ENCODE measurements around the gene VTN.
"Not testable (repeated sequence)": the region's sequence is repeated elsewhere in the genome, so short reads cannot be mapped to it uniquely, and the experiment has no call there.

VTN gene

DNA sequence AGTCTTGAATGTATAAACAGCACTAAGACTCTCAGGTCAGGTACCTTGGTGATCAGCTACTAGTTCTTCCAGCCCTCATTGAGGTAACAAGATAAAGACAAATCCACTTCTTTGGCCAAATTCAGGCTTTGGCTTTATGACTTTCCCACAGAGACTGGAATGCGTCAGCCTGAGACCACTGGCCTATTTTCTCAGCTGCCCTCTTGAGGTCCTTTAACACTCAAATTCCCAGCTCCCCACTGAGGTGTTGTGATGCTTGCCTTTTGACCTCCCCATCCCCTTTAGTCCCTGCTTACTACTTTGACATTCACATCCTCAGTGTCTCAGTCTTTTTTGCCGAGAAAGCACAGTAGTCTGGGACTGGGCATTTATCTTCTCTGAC lies 23.9 kb downstream of the VTN start:
- Histone ChIP-seq H3K4me2 (no peak overlapping the region), H4K20me1 (peaks cover 0 to 72% (median 37%) of the 10 kb centered on the region in 11 experiments; a peak in 12 of 22 replicates), H3K4me1 (peaks cover 0 to 11% (median 0%) of the 10 kb centered on the region in 10 experiments; a peak in 2 of 20 replicates), H3K27ac (no peak overlapping the region), H3K36me3 (peaks cover 97 to 100% (median 98%) of the 10 kb centered on the region in 11 experiments), H3K9me3 (replicated peaks in 1 of 11) (no peaks in the 10 kb centered on the region), H3K4me3 (no peak overlapping the region), H3K27me3 (no peaks in the 10 kb centered on the region), H3K9ac (no peak overlapping the region)
- no peak for TF ChIP-seq Cebpa-rat (IDR thresholded peaks at IDR 0.05)

DNA sequence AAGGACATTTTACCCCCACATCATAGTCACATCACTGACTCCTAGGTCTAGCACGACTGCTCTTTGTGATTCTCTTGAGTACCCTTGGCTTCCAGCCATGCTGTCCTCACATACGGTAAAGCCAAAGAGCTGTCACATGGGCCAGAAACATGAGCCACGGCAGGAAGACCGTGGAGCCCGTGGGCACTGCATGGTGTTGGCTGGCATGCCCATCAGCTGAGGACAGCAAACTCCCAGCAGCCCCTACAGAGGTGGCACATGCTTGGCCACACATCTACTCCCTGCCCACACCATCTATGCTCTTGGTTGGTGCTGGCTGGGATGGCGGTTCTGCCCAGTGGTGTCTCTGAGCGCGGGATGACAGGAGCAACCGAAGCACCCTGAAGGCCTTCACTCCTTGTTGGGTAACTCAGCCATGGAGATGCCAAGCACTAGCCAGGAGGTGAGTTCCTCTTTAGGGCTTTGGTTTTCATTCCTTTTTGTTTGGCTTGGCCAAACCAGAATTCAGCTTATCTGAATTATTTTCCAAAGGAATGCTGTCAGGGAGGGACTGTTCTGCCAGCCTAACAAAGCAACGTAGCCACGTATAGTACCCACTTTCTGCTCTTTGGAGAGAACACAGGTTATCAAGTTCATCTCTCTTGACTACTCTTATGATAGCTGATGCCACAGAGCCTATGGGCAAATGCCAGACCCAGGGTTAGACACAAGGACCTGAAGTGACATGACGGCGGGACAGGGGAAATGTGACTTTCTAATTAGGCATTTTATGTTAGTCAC lies 24.5 kb downstream of the VTN start:
- Histone ChIP-seq H3K9me3 (replicated peaks in 1 of 11) (no peaks in the 10 kb centered on the region), H4K20me1 (peaks cover 0 to 71% (median 37%) of the 10 kb centered on the region in 11 experiments; a peak in 12 of 22 replicates), H3K4me2 (no peak overlapping the region), H3K4me1 (peaks cover 0 to 11% (median 0%) of the 10 kb centered on the region in 10 experiments; a peak in 2 of 20 replicates), H3K27ac (no peak overlapping the region), H3K9ac (no peak overlapping the region), H3K4me3 (no peak overlapping the region), H3K27me3 (no peaks in the 10 kb centered on the region), H3K36me3 (peaks cover 97 to 100% (median 98%) of the 10 kb centered on the region in 11 experiments)
- no peak for TF ChIP-seq Cebpa-rat (IDR thresholded peaks at IDR 0.05)

DNA sequence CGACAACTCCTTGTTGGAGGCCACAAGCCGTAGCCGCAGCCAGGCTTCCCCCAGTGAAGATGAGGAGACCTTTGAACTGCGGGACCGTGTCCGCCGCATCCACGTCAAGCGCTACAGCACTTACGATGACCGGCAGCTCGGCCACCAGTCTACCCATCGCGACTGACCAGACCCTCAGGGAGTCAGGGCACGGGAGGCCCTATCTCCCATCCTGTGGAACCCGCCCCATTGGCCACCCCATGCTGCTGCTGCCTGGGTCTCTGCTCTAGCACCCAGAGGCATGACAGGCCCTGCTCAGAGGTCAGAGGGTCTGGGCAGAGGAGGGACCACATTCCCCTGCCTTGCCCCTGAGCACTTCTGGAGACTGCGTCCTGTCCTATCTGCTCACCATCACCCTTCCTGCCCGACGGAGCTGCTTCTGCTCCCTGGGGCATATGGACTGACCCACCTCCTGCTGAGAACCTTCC lies 25.6 kb downstream of the VTN start:
- TF ChIP-seq Cebpa-rat (IDR thresholded peaks at IDR 0.05) = no peak
- H3K9ac ChIP-seq = no peak overlapping the region
- H3K27me3 ChIP-seq = no peaks in the 10 kb centered on the region
- no peak overlapping the region for H3K4me2 ChIP-seq
- H3K9me3 ChIP-seq (replicated peaks in 1 of 11) = no peaks in the 10 kb centered on the region
- no peak overlapping the region for H3K4me3 ChIP-seq
- no peak overlapping the region for H3K27ac ChIP-seq
- peaks cover 93 to 100% (median 97%) of the 10 kb centered on the region in 11 experiments for H3K36me3 ChIP-seq
- H3K4me1 ChIP-seq = peaks cover 0 to 11% (median 0%) of the 10 kb centered on the region in 10 experiments; a peak in 2 of 20 replicates
- peaks cover 0 to 69% (median 37%) of the 10 kb centered on the region in 11 experiments; a peak in 12 of 22 replicates for H4K20me1 ChIP-seq

DNA sequence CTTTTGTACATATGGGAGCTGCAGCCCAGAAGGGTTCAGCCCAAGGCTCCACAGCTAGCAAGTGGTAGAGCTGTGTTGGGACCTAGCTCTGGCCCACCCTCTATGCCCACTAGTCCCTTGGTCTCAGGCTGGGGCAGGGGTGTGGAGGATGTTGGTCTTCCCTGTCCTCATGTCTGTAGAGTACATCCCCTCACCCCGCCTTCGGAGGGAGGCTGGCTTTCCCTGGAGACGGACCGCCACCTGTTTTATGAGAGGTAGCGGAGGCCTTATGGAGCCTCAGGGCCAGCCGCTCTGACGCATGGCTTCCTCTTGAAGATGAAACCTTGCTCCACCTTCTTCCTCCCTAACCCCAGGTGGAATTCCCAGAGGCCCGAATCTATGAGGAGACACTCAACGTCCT lies 26.1 kb downstream of the VTN start:
- peaks cover 88 to 100% (median 96%) of the 10 kb centered on the region in 11 experiments for H3K36me3 ChIP-seq
- H3K4me3 ChIP-seq = no peak overlapping the region
- peaks cover 0 to 11% (median 0%) of the 10 kb centered on the region in 10 experiments; a peak in 2 of 20 replicates for H3K4me1 ChIP-seq
- H4K20me1 ChIP-seq = peaks cover 0 to 69% (median 39%) of the 10 kb centered on the region in 11 experiments; a peak in 13 of 22 replicates
- no peak overlapping the region for H3K9ac ChIP-seq
- no peak for TF ChIP-seq Cebpa-rat (IDR thresholded peaks at IDR 0.05)
- no peak overlapping the region; a peak in 1 of 22 replicates for H3K27ac ChIP-seq
- no peak overlapping the region for H3K4me2 ChIP-seq
- no peaks in the 10 kb centered on the region for H3K27me3 ChIP-seq
- no peaks in the 10 kb centered on the region for H3K9me3 ChIP-seq (replicated peaks in 1 of 11)

DNA sequence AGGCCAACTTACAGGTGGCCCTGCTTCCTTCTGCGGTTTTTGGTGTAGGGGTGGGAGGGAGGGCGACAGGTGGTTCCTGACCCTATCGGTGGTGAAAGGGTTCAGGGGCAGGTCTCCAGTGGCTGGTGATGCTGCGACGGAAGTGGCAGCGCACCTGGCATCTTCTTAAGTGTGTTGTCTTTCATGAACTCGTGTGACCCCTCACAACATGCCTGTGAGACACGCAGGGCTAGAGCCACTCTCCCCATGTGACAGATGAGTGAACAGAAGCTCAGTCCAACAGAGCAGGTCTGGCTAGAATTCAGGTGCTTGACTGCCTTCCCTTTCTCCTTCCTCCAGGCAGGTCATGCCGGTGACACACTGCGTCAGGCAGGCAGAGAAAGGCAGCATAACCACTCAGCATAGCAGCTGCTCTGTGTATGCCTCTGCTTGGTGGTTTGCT lies 26.6 kb downstream of the VTN start:
- no peak overlapping the region for H3K4me2 ChIP-seq
- no peaks in the 10 kb centered on the region for H3K9me3 ChIP-seq (replicated peaks in 1 of 11)
- peaks cover 83 to 100% (median 91%) of the 10 kb centered on the region in 11 experiments for H3K36me3 ChIP-seq

DNA sequence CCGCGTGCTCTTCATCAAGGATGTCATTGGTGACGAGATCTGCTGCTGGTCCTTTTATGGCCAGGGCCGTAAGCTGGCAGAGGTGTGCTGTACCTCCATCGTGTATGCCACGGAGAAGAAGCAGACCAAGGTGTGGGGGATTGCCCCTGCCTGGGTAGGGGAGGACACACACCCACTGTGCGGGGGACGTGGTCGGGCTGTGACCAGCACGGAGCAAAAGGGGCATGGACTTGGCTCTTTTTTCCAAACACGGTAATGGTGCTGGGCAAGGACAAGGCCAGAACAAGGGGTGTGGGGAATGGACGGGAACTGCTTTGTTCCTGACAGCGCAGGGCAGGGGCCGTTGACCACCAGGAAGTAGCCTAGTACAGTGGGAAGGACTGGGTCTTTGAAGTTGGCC lies 27.8 kb downstream of the VTN start:
- Histone ChIP-seq H3K4me1 (peaks cover 0 to 21% (median 2%) of the 10 kb centered on the region in 10 experiments; a peak in 12 of 20 replicates), H3K4me2 (no peak overlapping the region), H3K9me3 (replicated peaks in 1 of 11) (no peaks in the 10 kb centered on the region), H3K36me3 (peaks cover 71 to 91% (median 79%) of the 10 kb centered on the region in 11 experiments), H4K20me1 (peaks cover 0 to 68% (median 49%) of the 10 kb centered on the region in 11 experiments; a peak in 14 of 22 replicates), H3K9ac (no peak overlapping the region), H3K4me3 (no peak overlapping the region), H3K27ac (no peak overlapping the region), H3K27me3 (no peaks in the 10 kb centered on the region)
- no peak for TF ChIP-seq Cebpa-rat (IDR thresholded peaks at IDR 0.05)

More for the DNA sequence above, 26.6 kb downstream of the VTN start:
- Histone ChIP-seq H3K4me1 (peaks cover 0 to 11% (median 0%) of the 10 kb centered on the region in 10 experiments; a peak in 3 of 20 replicates), H3K27ac (no peak overlapping the region; a peak in 1 of 22 replicates), H3K9ac (no peak overlapping the region), H3K27me3 (no peaks in the 10 kb centered on the region), H3K4me3 (no peak overlapping the region), H4K20me1 (peaks cover 0 to 71% (median 44%) of the 10 kb centered on the region in 11 experiments; a peak in 14 of 22 replicates)
- TF ChIP-seq Cebpa-rat (IDR thresholded peaks at IDR 0.05) = no peak

DNA sequence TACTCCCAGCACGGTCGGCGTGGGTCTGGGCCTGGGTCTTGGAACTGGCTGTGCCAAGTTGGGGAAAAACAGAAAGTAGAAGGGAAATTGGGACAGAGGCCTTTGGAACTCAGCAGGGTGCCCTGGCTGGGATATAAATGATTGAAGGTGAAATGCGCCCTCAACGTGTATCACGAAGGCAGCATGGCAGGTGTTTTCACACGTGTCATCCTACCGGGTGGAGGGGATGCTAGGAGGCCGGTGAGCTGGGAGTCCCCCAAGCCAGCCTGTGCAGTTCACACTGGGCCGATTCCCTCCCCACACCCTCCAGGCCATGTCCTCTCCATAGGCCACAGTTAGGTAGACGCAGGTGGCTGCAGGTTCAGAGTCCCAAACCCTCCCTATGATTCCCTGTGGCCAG lies 28.6 kb downstream of the VTN start:
- no peak overlapping the region for H3K9ac ChIP-seq
- no peak for TF ChIP-seq Cebpa-rat (IDR thresholded peaks at IDR 0.05)
- H3K4me1 ChIP-seq = peaks cover 7 to 29% (median 10%) of the 10 kb centered on the region in 10 experiments
- no peaks in the 10 kb centered on the region for H3K9me3 ChIP-seq (replicated peaks in 1 of 11)
- no peaks in the 10 kb centered on the region for H3K27me3 ChIP-seq
- H4K20me1 ChIP-seq = peaks cover 0 to 66% (median 49%) of the 10 kb centered on the region in 11 experiments; a peak in 14 of 22 replicates
- H3K4me2 ChIP-seq = no peak overlapping the region
- H3K27ac ChIP-seq = no peak overlapping the region
- peaks cover 63 to 83% (median 71%) of the 10 kb centered on the region in 11 experiments for H3K36me3 ChIP-seq
- H3K4me3 ChIP-seq = no peak overlapping the region

DNA sequence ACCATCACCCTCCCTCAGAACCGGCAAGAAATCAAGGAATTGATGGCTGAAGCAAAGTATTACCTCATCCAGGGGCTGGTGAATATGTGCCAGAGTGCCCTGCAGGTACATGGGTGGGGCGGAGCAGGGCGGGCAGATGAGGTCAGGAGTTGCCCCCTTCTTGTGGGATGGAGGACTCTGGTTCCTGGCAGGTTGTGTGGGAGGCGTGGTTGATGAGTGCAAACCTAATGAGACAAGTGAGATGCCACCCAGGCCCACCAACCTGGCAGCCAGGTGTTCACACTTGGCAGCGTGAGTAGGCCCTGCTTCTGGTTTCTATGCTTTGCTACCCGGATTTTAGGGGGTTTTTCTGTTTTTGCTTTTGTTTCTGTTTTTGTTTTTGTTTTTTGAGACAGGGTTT lies 29.7 kb downstream of the VTN start:
- TF ChIP-seq Cebpa-rat (IDR thresholded peaks at IDR 0.05) = no peak
- Histone ChIP-seq H3K4me3 (no peak overlapping the region), H3K4me2 (no peak overlapping the region), H3K36me3 (peaks cover 52 to 72% (median 60%) of the 10 kb centered on the region in 11 experiments), H4K20me1 (peaks cover 0 to 56% (median 43%) of the 10 kb centered on the region in 11 experiments; a peak in 14 of 22 replicates), H3K9me3 (replicated peaks in 1 of 11) (no peaks in the 10 kb centered on the region), H3K9ac (no peak overlapping the region; a peak in 1 of 22 replicates), H3K4me1 (peaks cover 12 to 32% (median 15%) of the 10 kb centered on the region in 10 experiments), H3K27ac (no peak overlapping the region), H3K27me3 (no peaks in the 10 kb centered on the region)

DNA sequence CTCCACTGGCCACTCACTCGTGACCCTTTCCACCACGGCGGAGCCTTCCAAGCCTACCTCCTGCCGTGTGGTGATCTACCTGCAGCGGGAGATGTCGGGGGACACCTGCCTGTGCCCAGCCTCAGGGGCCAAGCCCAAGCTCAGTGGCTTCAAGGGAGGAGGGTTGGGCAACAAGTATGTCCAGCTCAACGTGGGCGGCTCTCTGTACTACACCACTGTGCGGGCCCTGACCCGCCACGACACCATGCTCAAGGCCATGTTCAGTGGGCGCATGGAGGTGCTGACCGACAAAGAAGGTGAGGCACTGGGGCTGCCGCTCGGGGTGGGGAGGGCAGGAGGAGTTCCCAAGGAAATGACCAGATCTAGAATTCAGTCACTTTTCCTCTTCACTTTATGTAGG lies 30.7 kb downstream of the VTN start:
- Histone ChIP-seq H3K27ac (no peak overlapping the region), H3K27me3 (no peaks in the 10 kb centered on the region), H4K20me1 (peaks cover 0 to 47% (median 38%) of the 10 kb centered on the region in 11 experiments; a peak in 14 of 22 replicates), H3K9ac (no peak overlapping the region), H3K4me3 (no peak overlapping the region), H3K36me3 (peaks cover 42 to 62% (median 50%) of the 10 kb centered on the region in 11 experiments), H3K4me2 (no peak overlapping the region), H3K4me1 (peaks cover 16 to 26% (median 20%) of the 10 kb centered on the region in 10 experiments), H3K9me3 (replicated peaks in 1 of 11) (no peaks in the 10 kb centered on the region)
- no peak for TF ChIP-seq Cebpa-rat (IDR thresholded peaks at IDR 0.05)

DNA sequence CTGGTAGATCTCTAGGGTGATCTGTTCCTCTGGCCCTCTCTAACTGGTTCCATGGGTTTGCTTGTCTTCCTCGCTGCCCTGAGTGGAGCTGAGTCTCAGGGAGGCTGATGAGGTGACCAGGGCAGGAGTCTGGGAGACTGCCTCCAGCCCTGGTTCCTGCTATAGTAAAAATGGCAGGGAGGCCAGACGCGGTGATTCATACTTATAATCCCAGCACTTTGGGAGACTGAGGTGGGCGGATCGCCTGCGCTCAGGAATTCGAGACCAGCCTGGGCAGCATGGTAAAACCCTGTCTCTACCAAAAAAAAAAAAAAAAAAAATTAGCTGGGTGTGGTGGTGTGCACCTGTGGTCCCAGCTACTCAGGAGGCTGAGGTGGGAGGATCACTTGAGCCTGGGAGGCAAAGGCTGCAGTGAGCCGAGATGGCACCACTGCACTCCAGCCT lies 31.3 kb downstream of the VTN start:
- not testable (repeated sequence) for H3K4me3 ChIP-seq; H3K9me3 ChIP-seq (replicated peaks in 1 of 11); H3K27ac ChIP-seq; H3K4me2 ChIP-seq; H3K27me3 ChIP-seq
- H4K20me1 ChIP-seq = peaks cover 0 to 44% (median 33%) of the 10 kb centered on the region in 11 experiments; a peak in 14 of 22 replicates
- peaks cover 36 to 56% (median 44%) of the 10 kb centered on the region in 11 experiments for H3K36me3 ChIP-seq
- 0 out of 22 replicates have a peak overlapping the region, but pooled peaks of 1 of the 11 experiments have one; percentile 7 for H3K9ac ChIP-seq
- H3K4me1 ChIP-seq = peaks cover 23 to 32% (median 26%) of the 10 kb centered on the region in 10 experiments

All from BLaER1 treated with 17β-estradiol and CSF1 and Interleukin-3, amounts not matched to agents 10 nM and 100 nM (cell line).